HG03108 (cell line): ENCODE measurements around the gene MEI4.
"Not testable (repeated sequence)": the region's sequence is repeated elsewhere in the genome, so short reads cannot be mapped to it uniquely, and the experiment has no call there.

Experiments used
- ATAC-seq: cut with Tn5 transposase; IDR thresholded peaks from one replicate; pipeline ENCODE4 v1.9.1; 2021; ENCODE audit warnings: moderate library complexity; ENCODE audit not compliant: unreplicated experiment

Gene MEI4

GRCh38 chr6:77813090-77813489, 160.3 kb downstream of the MEI4 start:
- ATAC-seq, result no peak

- ATAC-seq, result no peak
These were observed 161.3 kb downstream of the MEI4 start for GRCh38 chr6:77814119-77814518.

- ATAC-seq, result no peak
These were observed 162.7 kb downstream of the MEI4 start for GRCh38 chr6:77815531-77815930.

GRCh38 chr6:77816766-77817270, 164.0 kb downstream of the MEI4 start:
- ATAC-seq, result no peak

- ATAC-seq, result no peak
These were observed 169.4 kb downstream of the MEI4 start for GRCh38 chr6:77822265-77822664.

GRCh38 chr6:77825204-77825603, 172.4 kb downstream of the MEI4 start:
- ATAC-seq, result no peak

- ATAC-seq, result no peak
These were observed 176.9 kb downstream of the MEI4 start for GRCh38 chr6:77829736-77830135.

GRCh38 chr6:77833749-77834148, 180.9 kb downstream of the MEI4 start:
- not testable (repeated sequence) for ATAC-seq

- no peak for ATAC-seq
These were observed 181.8 kb downstream of the MEI4 start for GRCh38 chr6:77834591-77834996.

GRCh38 chr6:77837034-77837784, 184.4 kb downstream of the MEI4 start:
- no peak for ATAC-seq

- no peak for ATAC-seq
These were observed 186.5 kb downstream of the MEI4 start for GRCh38 chr6:77839292-77839691.

- no peak for ATAC-seq
These were observed 192.0 kb downstream of the MEI4 start for GRCh38 chr6:77844822-77845221.

GRCh38 chr6:77853401-77853800, 200.6 kb downstream of the MEI4 start:
- ATAC-seq, result no peak

GRCh38 chr6:77856391-77856790, 203.6 kb downstream of the MEI4 start:
- no peak for ATAC-seq

GRCh38 chr6:77857421-77857820, 204.6 kb downstream of the MEI4 start:
- no peak for ATAC-seq

- ATAC-seq, result no peak
These were observed 223.5 kb downstream of the MEI4 start for GRCh38 chr6:77876300-77876699.

- ATAC-seq, result no peak
These were observed 226.7 kb downstream of the MEI4 start for GRCh38 chr6:77879527-77879926.

- no peak for ATAC-seq
These were observed 227.7 kb downstream of the MEI4 start for GRCh38 chr6:77880501-77880900.

- no peak for ATAC-seq
These were observed 231.0 kb downstream of the MEI4 start for GRCh38 chr6:77883851-77884250.

GRCh38 chr6:77893391-77893790, 240.6 kb downstream of the MEI4 start:
- ATAC-seq, result no peak

GRCh38 chr6:77906070-77906469, 253.2 kb downstream of the MEI4 start:
- ATAC-seq, result no peak

- ATAC-seq, result no peak
These were observed 258.0 kb downstream of the MEI4 start for GRCh38 chr6:77910826-77911225.

- no peak for ATAC-seq
These were observed 273.4 kb downstream of the MEI4 start for GRCh38 chr6:77926198-77926751.
